PC-3 (cell line): ENCODE data around the gene GOSR1. TPM values are rescaled to one million over a fixed set of nuclear protein-coding genes. Genes with fewer than 3 reads are reported as not detected.

Experiments used
- ATAC-seq: fragments of 200-7000 bp; cut with Tn5 transposase; 2 replicates; pipeline ENCODE4 v1.9.1; 2020; ENCODE audit warnings: mild to moderate bottlenecking, moderate library complexity
- BruUV-seq: library from RNA; stranded (reverse); fragments of 400-500 nt; replicated peaks from 2 replicates; lab custom pipeline; 2021; lab: Mats Ljungman, UMichigan
- CTCF ChIA-PET: fragments of 300-600 bp; sonication (Branson Sonifier 250); formaldehyde crosslinking; loops from one replicate; lab custom pipeline; 2022; ENCODE audit warnings: antibody characterized with exemption; lab: Charles Lee
- POLR2A ChIA-PET: fragments of 300-600 bp; sonication (Branson Sonifier 250); formaldehyde crosslinking; loops from one replicate; lab custom pipeline; 2022; ENCODE audit warnings: antibody characterized with exemption; ENCODE audit not compliant: unreplicated experiment; lab: Charles Lee
- DNase-seq: peaks from one replicate; pipeline ENCODE4 v3.0.0-alpha.2; 2015
- H2AFZ ChIP-seq: fragments of 300-600 bp; sonication (generic); 2 replicates; pipeline ENCODE4 v1.6.0; 2016; ENCODE audit warnings: antibody characterized with exemption, low read length
- H3F3A ChIP-seq: fragments of 300-600 bp; sonication (generic); one replicate; pipeline ENCODE4 v1.6.0; 2017; ENCODE audit warnings: antibody characterized with exemption, low read length, control low read depth, mild to moderate bottlenecking; ENCODE audit not compliant: unreplicated experiment
- H3K27ac ChIP-seq: fragments of 300-600 bp; sonication (generic); 2 replicates; pipeline ENCODE4 v1.5.1; 2016; ENCODE audit warnings: mild to moderate bottlenecking, low read length
- H3K27me3 ChIP-seq: fragments of 300-600 bp; sonication (generic); 2 replicates; pipeline ENCODE4 v1.6.1; 2016; ENCODE audit warnings: low read length, mixed read lengths
- H3K36me3 ChIP-seq: fragments of 300-600 bp; sonication (generic); 2 replicates; pipeline ENCODE4 v1.6.1; 2016; ENCODE audit warnings: low read depth, mixed run types, low read length, mixed read lengths
- H3K4me1 ChIP-seq: fragments of 300-600 bp; sonication (generic); 2 replicates; pipeline ENCODE4 v1.5.1; 2016; ENCODE audit warnings: low read length; ENCODE audit not compliant: insufficient read depth
- H3K4me2 ChIP-seq: fragments of 300-600 bp; sonication (generic); 2 replicates; pipeline ENCODE4 v1.6.0; 2016; ENCODE audit warnings: low read length
- H3K4me3 ChIP-seq: fragments of 300-600 bp; sonication (generic); 2 replicates; pipeline ENCODE4 v1.5.1; 2016; ENCODE audit warnings: mild to moderate bottlenecking, low read length, mixed read lengths
- H3K79me2 ChIP-seq: fragments of 300-600 bp; sonication (generic); 2 replicates; pipeline ENCODE4 v1.6.1; 2017; ENCODE audit warnings: low read length, mixed read lengths
- H3K9ac ChIP-seq: fragments of 300-600 bp; sonication (generic); 2 replicates; pipeline ENCODE4 v1.6.0; 2016; ENCODE audit warnings: mild to moderate bottlenecking, low read length
- H3K9me2 ChIP-seq: fragments of 300-600 bp; sonication (generic); replicated peaks from 2 replicates; pipeline ENCODE4 v1.6.1; 2016; ENCODE audit warnings: mixed run types, low read length, mixed read lengths
- H3K9me3 ChIP-seq: fragments of 300-600 bp; sonication (generic); 2 replicates; pipeline ENCODE4 v1.6.1; 2016; ENCODE audit warnings: low read length, mixed read lengths
- H4K20me1 ChIP-seq: fragments of 300-600 bp; sonication (generic); 2 replicates; pipeline ENCODE4 v1.6.1; 2016; ENCODE audit warnings: low read length, mixed read lengths
- EZH2 ChIP-seq: fragments of 300-600 bp; sonication (generic); IDR thresholded peaks from one replicate; pipeline ENCODE4 v1.6.1; 2017; ENCODE audit warnings: antibody characterized with exemption, mild to moderate bottlenecking, low read length; ENCODE audit not compliant: unreplicated experiment
- EZH2phosphoT487 ChIP-seq: fragments of 300-600 bp; sonication (generic); IDR thresholded peaks from 2 replicates; pipeline ENCODE4 v1.6.1; 2018; ENCODE audit warnings: mild to moderate bottlenecking, antibody characterized with exemption, low read length, borderline replicate concordance
- intact Hi-C: fragments of 100-400 bp; cut with micrococcal nuclease; formaldehyde crosslinking; loops from 2 replicates; pipeline ENCODE4 v1.9.0; 2023
- total RNA-seq: library from RNA; depleted of rRNA; stranded (reverse); fragments of >200 nt; gene quantifications from 2 replicates; pipeline ENCODE4 v1.2.3, GENCODE V29; 2014
- TF ChIP-seq, protein P1 (sequence below): fragments of 300-600 bp; sonication (generic); conservative IDR thresholded peaks from 2 replicates; pipeline ENCODE4 v1.5.1; 2017; ENCODE audit warnings: antibody characterized with exemption, low read depth, mild to moderate bottlenecking, low read length

GOSR1 gene
- total RNA-seq, 1 experiment from 2014 or later, result 22.2 TPM

DNA sequence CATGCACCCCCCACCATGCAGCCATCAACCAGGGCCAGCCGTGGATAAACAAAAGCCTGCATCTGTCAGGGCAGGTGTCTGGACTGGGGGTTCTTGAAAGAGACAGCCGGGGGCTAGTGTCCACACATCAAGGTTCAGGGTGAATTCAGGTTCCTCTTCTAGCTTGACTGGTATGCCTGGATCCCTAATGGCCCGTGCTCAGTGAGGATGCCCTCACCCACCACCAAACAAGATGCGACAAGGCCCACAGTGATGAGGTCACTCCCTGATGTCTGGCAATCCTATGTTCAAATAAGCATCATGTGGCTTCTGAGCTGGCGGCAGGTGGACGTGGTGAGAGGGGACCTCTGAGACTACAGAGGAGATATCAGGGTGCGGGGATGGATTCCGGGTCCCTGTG, 64.6 kb downstream of the GOSR1 start:
- intact Hi-C loops, result no loop called here
- CTCF ChIA-PET, result no interaction called here
- BruUV-seq, result no TSS peak

DNA sequence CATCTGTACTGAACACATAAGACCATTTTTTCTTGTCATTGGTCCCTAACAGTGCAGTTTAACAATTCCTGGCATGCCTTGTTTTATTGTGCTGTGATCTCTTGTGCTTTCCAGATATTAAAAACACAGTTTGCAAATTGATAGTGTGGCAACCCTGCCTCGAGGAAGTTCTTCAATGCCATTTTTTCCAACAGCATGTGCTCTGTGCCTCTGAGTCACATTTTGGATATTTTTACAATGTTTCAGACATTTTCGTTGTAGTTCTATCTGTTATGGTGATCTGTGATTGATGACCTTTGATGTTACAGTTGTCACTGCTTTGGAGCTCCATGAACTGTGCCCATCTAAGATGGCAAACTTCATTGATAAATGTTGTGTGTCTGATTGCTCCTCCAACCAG, 66.2 kb downstream of the GOSR1 start:
- no peaks in the 10 kb centered on the region for H3K4me1 ChIP-seq
- no peak overlapping the region for H3K4me3 ChIP-seq
- H2AFZ ChIP-seq, result no peak overlapping the region
- TF ChIP-seq EZH2phosphoT487 (no peak), EZH2 (no peak)
- TF ChIP-seq, protein P1, sequence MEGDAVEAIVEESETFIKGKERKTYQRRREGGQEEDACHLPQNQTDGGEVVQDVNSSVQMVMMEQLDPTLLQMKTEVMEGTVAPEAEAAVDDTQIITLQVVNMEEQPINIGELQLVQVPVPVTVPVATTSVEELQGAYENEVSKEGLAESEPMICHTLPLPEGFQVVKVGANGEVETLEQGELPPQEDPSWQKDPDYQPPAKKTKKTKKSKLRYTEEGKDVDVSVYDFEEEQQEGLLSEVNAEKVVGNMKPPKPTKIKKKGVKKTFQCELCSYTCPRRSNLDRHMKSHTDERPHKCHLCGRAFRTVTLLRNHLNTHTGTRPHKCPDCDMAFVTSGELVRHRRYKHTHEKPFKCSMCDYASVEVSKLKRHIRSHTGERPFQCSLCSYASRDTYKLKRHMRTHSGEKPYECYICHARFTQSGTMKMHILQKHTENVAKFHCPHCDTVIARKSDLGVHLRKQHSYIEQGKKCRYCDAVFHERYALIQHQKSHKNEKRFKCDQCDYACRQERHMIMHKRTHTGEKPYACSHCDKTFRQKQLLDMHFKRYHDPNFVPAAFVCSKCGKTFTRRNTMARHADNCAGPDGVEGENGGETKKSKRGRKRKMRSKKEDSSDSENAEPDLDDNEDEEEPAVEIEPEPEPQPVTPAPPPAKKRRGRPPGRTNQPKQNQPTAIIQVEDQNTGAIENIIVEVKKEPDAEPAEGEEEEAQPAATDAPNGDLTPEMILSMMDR, result no peak
- no peaks in the 10 kb centered on the region for H3K27me3 ChIP-seq
- BruUV-seq, result no TSS peak
- H3K27ac ChIP-seq, result no peak overlapping the region
- POLR2A ChIA-PET, result interaction anchor here (0.6 kb wide), 1 partner anchor 36 kb away, joined by 6 read pairs; no protein-coding TSS in a partner anchor
- no peak overlapping the region for H3K9ac ChIP-seq
- CTCF ChIA-PET, result no interaction called here
- H3K36me3 ChIP-seq, result no peaks in the 10 kb centered on the region
- H4K20me1 ChIP-seq, result no peaks in the 10 kb centered on the region
- no peak for DNase-seq
- H3K4me2 ChIP-seq, result no peak overlapping the region
- H3K9me2 ChIP-seq, result no peaks in the 10 kb centered on the region
- no peak for ATAC-seq
- H3K79me2 ChIP-seq, result no peaks in the 10 kb centered on the region
- no peaks in the 10 kb centered on the region for H3F3A ChIP-seq
- no peaks in the 10 kb centered on the region for H3K9me3 ChIP-seq
- intact Hi-C loops, result no loop called here

More for the DNA sequence above, 64.6 kb downstream of the GOSR1 start:
- ATAC-seq (no peak), DNase-seq (no peak)
- H4K20me1 ChIP-seq, result no peaks in the 10 kb centered on the region
- H3K9me3 ChIP-seq, result no peaks in the 10 kb centered on the region
- no peaks in the 10 kb centered on the region for H3F3A ChIP-seq
- H3K36me3 ChIP-seq, result no peaks in the 10 kb centered on the region
- no peaks in the 10 kb centered on the region for H3K4me1 ChIP-seq
- TF ChIP-seq, protein P1, result no peak
- H3K4me2 ChIP-seq, result no peak overlapping the region
- POLR2A ChIA-PET, result no interaction called here
- no peak overlapping the region for H3K4me3 ChIP-seq
- no peaks in the 10 kb centered on the region for H3K9me2 ChIP-seq
- H2AFZ ChIP-seq, result no peak overlapping the region
- H3K27me3 ChIP-seq, result no peaks in the 10 kb centered on the region
- H3K79me2 ChIP-seq, result no peaks in the 10 kb centered on the region
- no peak overlapping the region for H3K27ac ChIP-seq
- H3K9ac ChIP-seq, result no peak overlapping the region

DNA sequence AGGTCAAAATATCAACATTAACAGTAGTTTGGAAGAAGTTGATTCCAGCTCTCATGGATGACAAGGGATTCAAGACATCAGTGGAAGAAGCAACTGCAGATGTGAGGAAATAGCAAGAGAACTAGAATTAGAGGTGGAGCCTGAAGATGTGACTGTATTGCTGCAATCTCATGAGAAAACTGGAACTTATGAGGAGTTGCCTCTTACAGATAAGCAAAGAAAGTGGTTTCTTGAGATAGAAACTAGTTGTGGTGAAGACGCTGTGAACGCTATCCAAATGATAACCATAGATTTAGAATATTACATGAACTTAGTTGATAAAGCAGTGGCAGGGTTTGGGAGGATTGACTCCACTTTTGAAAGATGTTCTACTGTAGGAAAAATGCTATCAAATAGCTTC, 67.8 kb downstream of the GOSR1 start:
- POLR2A ChIA-PET, result no interaction called here
- CTCF ChIA-PET, result no interaction called here
- BruUV-seq, result no TSS peak

More for the DNA sequence above, 67.8 kb downstream of the GOSR1 start:
- no peaks in the 10 kb centered on the region for H3K27me3 ChIP-seq
- no peak overlapping the region for H3K4me2 ChIP-seq
- no peaks in the 10 kb centered on the region for H4K20me1 ChIP-seq
- DNase-seq, result no peak
- TF ChIP-seq EZH2, result no peak
- TF ChIP-seq, protein P1, result no peak
- TF ChIP-seq EZH2phosphoT487, result no peak
- no peaks in the 10 kb centered on the region for H3K9me2 ChIP-seq
- no peaks in the 10 kb centered on the region for H3K36me3 ChIP-seq
- ATAC-seq, result no peak
- intact Hi-C loops, result no loop called here
- no peak overlapping the region for H2AFZ ChIP-seq
- no peaks in the 10 kb centered on the region for H3F3A ChIP-seq
- no peak overlapping the region for H3K27ac ChIP-seq
- no peaks in the 10 kb centered on the region for H3K79me2 ChIP-seq
- H3K4me3 ChIP-seq, result no peak overlapping the region
- H3K4me1 ChIP-seq, result peaks cover 4% of the 10 kb centered on the region
- no peak overlapping the region for H3K9ac ChIP-seq
- H3K9me3 ChIP-seq, result no peaks in the 10 kb centered on the region
